Tibial nerve (tissue), 4 donors: Measurements from ENCODE around the gene FOS.

Experiments used
- EP300 ChIP-seq, 2 donors: sonication (generic); formaldehyde crosslinking; IDR thresholded peaks; one replicate each; pipeline ENCODE4 v1.6.1; 2017; ENCODE audit warnings: antibody characterized with exemption in 2 of 2, mild to moderate bottlenecking in 1 of 2
- POLR2A ChIP-seq, 2 donors: fragments of 450-650 bp; IDR thresholded peaks; one replicate each; pipeline ENCODE4 v1.6.1; 2017; ENCODE audit warnings: antibody characterized with exemption in 2 of 2, mild to moderate bottlenecking in 2 of 2, moderate library complexity in 2 of 2
- TF ChIP-seq, protein P1 (sequence below), 5 experiments: fragments of 200-600 bp in 3 of 5; fragments of 450-650 bp in 2 of 5; sonication (generic) in 3 of 5; IDR thresholded peaks; one replicate each; pipeline ENCODE4 v1.5.1; 2016 to 2019; ENCODE audit warnings: antibody characterized with exemption in 5 of 5, mild to moderate bottlenecking in 3 of 5, moderate library complexity in 2 of 5

DNA sequence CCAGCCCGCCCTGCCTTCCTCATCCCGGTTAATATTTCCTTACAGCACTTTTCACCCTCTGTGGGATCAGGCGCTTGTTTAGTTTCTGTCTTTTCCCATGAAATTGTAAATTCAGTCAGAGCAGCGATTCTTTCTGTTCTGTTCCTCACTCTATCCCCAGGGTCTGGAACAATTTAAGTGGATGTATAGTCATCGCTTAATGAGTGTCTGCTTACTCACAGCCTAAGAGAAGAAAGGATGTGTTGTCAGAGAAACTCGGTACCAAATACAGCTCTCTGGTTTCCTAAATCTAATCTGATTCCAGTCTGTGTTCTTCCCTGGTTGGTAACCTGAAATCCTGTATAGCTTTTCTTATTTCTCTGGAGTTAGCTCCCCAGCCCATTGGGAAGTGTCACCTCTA is 44.9 kb downstream of the FOS start:
- TF ChIP-seq POLR2A (IDR thresholded peaks at IDR 0.05) (no peak), EP300 (IDR thresholded peaks at IDR 0.05) (no peak)
- TF ChIP-seq, protein P1, sequence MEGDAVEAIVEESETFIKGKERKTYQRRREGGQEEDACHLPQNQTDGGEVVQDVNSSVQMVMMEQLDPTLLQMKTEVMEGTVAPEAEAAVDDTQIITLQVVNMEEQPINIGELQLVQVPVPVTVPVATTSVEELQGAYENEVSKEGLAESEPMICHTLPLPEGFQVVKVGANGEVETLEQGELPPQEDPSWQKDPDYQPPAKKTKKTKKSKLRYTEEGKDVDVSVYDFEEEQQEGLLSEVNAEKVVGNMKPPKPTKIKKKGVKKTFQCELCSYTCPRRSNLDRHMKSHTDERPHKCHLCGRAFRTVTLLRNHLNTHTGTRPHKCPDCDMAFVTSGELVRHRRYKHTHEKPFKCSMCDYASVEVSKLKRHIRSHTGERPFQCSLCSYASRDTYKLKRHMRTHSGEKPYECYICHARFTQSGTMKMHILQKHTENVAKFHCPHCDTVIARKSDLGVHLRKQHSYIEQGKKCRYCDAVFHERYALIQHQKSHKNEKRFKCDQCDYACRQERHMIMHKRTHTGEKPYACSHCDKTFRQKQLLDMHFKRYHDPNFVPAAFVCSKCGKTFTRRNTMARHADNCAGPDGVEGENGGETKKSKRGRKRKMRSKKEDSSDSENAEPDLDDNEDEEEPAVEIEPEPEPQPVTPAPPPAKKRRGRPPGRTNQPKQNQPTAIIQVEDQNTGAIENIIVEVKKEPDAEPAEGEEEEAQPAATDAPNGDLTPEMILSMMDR (IDR thresholded peaks at IDR 0.05): no peak
